ENCODE data around the gene LMCD1. TPM values are rescaled to one million over a fixed set of nuclear protein-coding genes. Genes with fewer than 3 reads are reported as not detected.

The LMCD1 gene
- total RNA-seq, 2 experiments from 2014 or later = 3.0 to 4.3 TPM

DNA sequence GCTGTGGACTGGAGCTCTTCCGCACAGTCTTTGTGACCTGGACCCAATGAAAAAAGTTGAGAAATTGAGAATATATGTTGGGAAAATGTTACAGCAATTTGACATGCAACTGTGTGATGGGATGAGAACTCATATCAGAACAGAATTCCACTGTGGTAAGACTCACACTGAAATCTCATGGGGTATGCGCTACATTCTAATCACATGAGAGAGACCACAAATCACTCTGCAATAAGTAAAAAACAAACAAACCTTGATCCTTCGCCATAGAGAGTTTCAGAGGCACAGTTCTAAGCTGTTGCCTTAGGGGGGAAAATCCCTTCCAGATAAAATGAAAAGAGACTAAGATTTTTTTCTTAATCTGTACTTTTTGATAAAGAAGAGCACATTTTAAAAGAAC lies 37.3 kb downstream of the LMCD1 start:
- H3K9me3 Mint-ChIP-seq = no peaks in the 10 kb centered on the region
- CTCF ChIA-PET = no interaction called here
- no peaks in the 10 kb centered on the region for H3K27me3 Mint-ChIP-seq
- H3K36me3 Mint-ChIP-seq (ENCODE audit: low read depth) = no peaks in the 10 kb centered on the region
- DNase-seq = no peak
- H3K4me3 Mint-ChIP-seq = no peak overlapping the region
- POLR2A ChIA-PET = no interaction called here
- no peaks in the 10 kb centered on the region for H3K4me1 Mint-ChIP-seq
- no peak overlapping the region for H3K27ac Mint-ChIP-seq

DNA sequence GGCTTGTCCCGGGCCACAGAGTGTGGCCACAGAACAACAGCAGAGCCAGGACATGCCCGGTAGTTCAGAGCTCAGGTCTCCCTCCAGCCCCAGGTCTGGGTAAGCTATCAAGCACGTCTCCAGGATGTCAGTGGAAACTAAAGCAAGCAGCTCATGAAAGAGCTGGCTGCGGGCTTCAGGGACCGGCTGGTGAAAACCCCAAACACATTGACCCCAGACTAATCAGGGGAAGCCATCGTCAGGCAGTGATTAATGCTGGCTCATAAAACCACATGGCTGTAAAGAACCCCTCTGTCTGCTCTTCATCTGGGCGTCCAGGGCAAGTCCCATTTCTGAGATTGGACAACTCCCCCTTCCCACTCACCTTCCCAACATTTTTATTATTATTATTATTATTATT lies 37.8 kb downstream of the LMCD1 start:
- H3K9me3 Mint-ChIP-seq = no peaks in the 10 kb centered on the region
- no peaks in the 10 kb centered on the region for H3K27me3 Mint-ChIP-seq
- ChIA-PET CTCF (no interaction called here), POLR2A (no interaction called here)
- H3K36me3 Mint-ChIP-seq (ENCODE audit: low read depth) = no peaks in the 10 kb centered on the region
- H3K4me1 Mint-ChIP-seq = no peaks in the 10 kb centered on the region
- H3K27ac Mint-ChIP-seq = no peak overlapping the region
- no peak for DNase-seq
- no peak overlapping the region for H3K4me3 Mint-ChIP-seq

DNA sequence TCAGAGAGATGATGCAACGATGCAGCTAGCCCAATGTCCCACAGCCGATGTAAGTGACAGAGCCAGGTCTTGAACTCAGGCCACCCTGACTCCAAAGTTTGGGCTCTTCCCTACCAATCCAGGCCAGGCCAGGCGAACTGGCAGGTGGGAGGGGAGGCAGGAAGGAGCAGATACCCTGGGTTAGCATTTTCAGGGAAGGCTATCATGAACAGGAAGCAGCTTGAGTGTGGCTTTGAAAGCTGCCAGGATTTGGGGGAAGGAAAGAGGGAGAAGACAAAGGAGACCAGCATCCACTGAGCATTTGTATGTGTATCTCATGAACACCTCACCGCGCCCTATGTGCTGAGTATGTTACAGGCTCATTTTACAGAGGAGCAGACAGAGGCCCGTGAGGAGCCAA lies 38.8 kb downstream of the LMCD1 start:
- no peak for DNase-seq
- ChIA-PET CTCF (no interaction called here), POLR2A (no interaction called here)
- Mint-ChIP-seq H3K36me3 (ENCODE audit: low read depth) (no peaks in the 10 kb centered on the region), H3K4me3 (no peak overlapping the region), H3K27ac (no peak overlapping the region), H3K27me3 (no peaks in the 10 kb centered on the region), H3K4me1 (no peaks in the 10 kb centered on the region), H3K9me3 (no peaks in the 10 kb centered on the region)

DNA sequence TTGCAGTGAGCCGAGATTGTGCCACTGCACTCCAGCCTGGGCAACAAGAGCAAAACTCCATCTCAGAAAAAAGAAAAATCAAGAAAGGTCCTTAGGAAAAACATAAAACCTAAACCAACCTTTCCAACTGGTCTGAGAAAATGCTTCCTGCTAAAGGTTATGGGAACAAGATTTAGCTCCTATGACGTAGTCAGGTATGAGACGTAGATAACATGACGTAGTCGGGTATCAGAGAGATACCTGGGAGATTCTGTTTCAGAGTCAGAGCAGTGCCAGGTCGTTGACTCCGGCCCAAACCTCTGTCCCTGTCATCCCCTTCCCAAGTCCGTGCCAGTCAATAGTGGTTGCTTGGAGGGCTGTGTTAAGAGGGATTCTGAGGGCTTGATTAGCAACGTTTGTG lies 39.9 kb downstream of the LMCD1 start:
- no peak for DNase-seq
- ChIA-PET POLR2A (no interaction called here), CTCF (no interaction called here)
- no peaks in the 10 kb centered on the region for H3K9me3 Mint-ChIP-seq
- H3K27me3 Mint-ChIP-seq = no peaks in the 10 kb centered on the region
- H3K27ac Mint-ChIP-seq = no peak overlapping the region
- no peak overlapping the region for H3K4me3 Mint-ChIP-seq
- H3K4me1 Mint-ChIP-seq = no peaks in the 10 kb centered on the region
- no peaks in the 10 kb centered on the region for H3K36me3 Mint-ChIP-seq (ENCODE audit: low read depth)

GRCh38 chr3:8542190-8543135 lies 40.8 kb downstream of the LMCD1 start:
- Mint-ChIP-seq H3K4me3 (no peak overlapping the region), H3K36me3 (ENCODE audit: low read depth) (no peaks in the 10 kb centered on the region), H3K4me1 (no peaks in the 10 kb centered on the region), H3K9me3 (no peaks in the 10 kb centered on the region), H3K27me3 (no peaks in the 10 kb centered on the region), H3K27ac (no peak overlapping the region)
- no peak for DNase-seq
- CTCF ChIA-PET = no interaction called here
- POLR2A ChIA-PET = no interaction called here

- no peak overlapping the region for H3K4me3 Mint-ChIP-seq
- no peak overlapping the region for H3K27ac Mint-ChIP-seq
- no peaks in the 10 kb centered on the region for H3K36me3 Mint-ChIP-seq (ENCODE audit: low read depth)
- no peaks in the 10 kb centered on the region for H3K4me1 Mint-ChIP-seq
- H3K27me3 Mint-ChIP-seq = no peaks in the 10 kb centered on the region
- ChIA-PET CTCF (no interaction called here), POLR2A (no interaction called here)
- DNase-seq = no peak
- no peaks in the 10 kb centered on the region for H3K9me3 Mint-ChIP-seq
These were observed 45.0 kb downstream of the LMCD1 start for GRCh38 chr3:8546609-8547008.

DNA sequence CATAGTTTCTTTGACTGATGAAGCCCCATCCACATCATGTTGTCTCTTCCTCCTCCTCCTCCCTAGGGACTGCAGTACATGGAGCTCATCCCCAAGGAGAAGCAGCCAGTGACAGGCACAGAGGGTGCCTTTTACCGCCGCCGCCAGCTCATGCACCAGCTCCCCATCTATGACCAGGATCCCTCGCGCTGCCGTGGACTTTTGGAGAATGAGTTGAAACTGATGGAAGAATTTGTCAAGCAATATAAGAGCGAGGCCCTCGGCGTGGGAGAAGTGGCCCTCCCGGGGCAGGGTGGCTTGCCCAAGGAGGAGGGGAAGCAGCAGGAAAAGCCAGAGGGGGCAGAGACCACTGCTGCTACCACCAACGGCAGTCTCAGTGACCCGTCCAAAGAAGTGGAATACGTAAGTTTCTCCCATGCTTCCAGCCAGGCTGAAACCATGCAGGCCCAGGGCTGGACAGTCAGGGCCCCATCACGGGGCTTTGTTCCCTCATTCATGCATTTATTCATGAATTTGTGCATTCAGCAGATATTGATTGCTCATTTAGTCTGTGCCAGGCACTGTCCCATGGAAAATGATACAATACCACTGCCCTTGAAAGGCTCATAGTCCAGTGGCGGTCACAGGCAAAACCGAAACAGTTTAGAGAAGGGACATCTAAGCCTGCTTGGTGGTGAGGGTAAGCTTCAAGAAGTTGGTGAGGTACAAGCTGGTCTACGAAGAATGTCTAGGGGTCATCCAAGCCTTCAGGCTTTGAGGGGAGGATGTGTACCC lies 47.1 kb downstream of the LMCD1 start:
- DNase-seq = no peak
- no peaks in the 10 kb centered on the region for H3K4me1 Mint-ChIP-seq

GRCh38 chr3:8549354-8549753 lies 47.7 kb downstream of the LMCD1 start:
- Mint-ChIP-seq H3K27me3 (no peaks in the 10 kb centered on the region), H3K27ac (no peak overlapping the region), H3K9me3 (no peaks in the 10 kb centered on the region), H3K36me3 (ENCODE audit: low read depth) (no peaks in the 10 kb centered on the region), H3K4me3 (no peak overlapping the region), H3K4me1 (no peaks in the 10 kb centered on the region)
- POLR2A ChIA-PET = no interaction called here
- CTCF ChIA-PET = no interaction called here
- no peak for DNase-seq

More for the DNA sequence above, 47.1 kb downstream of the LMCD1 start:
- ChIA-PET CTCF (no interaction called here), POLR2A (no interaction called here)
- Mint-ChIP-seq H3K27ac (no peak overlapping the region), H3K27me3 (no peaks in the 10 kb centered on the region), H3K4me3 (no peak overlapping the region), H3K9me3 (no peaks in the 10 kb centered on the region), H3K36me3 (ENCODE audit: low read depth) (no peaks in the 10 kb centered on the region)

- Mint-ChIP-seq H3K9me3 (no peaks in the 10 kb centered on the region), H3K4me1 (no peaks in the 10 kb centered on the region), H3K4me3 (no peak overlapping the region), H3K27me3 (no peaks in the 10 kb centered on the region), H3K27ac (no peak overlapping the region), H3K36me3 (ENCODE audit: low read depth) (no peaks in the 10 kb centered on the region)
- ChIA-PET CTCF (no interaction called here), POLR2A (no interaction called here)
- no peak for DNase-seq
These were observed 49.0 kb downstream of the LMCD1 start for GRCh38 chr3:8550611-8551010.

- Mint-ChIP-seq H3K4me1 (no peaks in the 10 kb centered on the region), H3K36me3 (ENCODE audit: low read depth) (no peaks in the 10 kb centered on the region), H3K27me3 (no peaks in the 10 kb centered on the region), H3K4me3 (no peak overlapping the region), H3K9me3 (no peaks in the 10 kb centered on the region), H3K27ac (no peak overlapping the region)
- ChIA-PET CTCF (no interaction called here), POLR2A (no interaction called here)
- DNase-seq = no peak
These were observed 50.7 kb downstream of the LMCD1 start for GRCh38 chr3:8552223-8552762.

DNA sequence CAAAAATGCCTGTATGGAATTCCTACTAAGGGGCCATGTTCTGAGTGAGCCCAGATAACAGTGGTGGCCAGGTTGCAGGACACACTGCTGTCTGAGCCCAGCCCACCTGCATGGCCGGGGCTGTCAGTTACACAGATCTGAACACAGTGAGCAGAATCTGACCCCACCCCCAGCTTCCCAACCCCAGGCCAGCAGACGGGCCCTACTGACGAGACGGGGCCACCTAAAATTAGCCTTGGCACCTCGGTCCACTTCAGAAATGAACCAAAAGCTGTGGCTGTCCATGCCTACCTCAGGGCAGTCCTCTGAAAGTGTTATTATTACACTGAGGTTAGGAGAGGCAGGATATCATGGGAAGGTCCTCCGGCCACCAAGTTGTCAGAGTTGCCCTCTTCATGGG lies 51.8 kb downstream of the LMCD1 start:
- POLR2A ChIA-PET = no interaction called here
- Mint-ChIP-seq H3K9me3 (no peaks in the 10 kb centered on the region), H3K27ac (no peak overlapping the region), H3K27me3 (no peaks in the 10 kb centered on the region), H3K36me3 (ENCODE audit: low read depth) (no peaks in the 10 kb centered on the region), H3K4me3 (no peak overlapping the region), H3K4me1 (no peaks in the 10 kb centered on the region)
- CTCF ChIA-PET = no interaction called here
- DNase-seq = no peak

DNA sequence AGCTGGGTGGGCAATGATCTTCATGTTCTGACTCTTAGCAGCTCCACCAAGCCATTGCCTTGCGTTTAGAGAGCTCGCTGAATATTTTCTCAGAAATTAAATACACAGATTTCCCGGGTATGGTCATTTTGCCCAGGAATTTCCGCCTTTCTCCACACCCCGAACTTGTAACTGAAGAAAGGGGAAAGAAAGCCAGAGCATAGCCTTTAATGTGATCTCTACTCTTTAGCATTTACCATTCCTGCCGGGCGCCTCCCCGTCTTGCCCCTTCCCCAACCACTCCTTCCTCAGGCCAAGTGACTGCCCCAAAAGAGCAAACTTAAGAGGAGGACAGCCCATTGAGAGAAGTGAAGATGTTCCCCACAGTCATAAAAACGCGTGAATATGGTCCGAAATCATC lies 53.1 kb downstream of the LMCD1 start:
- H3K27me3 Mint-ChIP-seq = no peaks in the 10 kb centered on the region
- H3K4me1 Mint-ChIP-seq = no peaks in the 10 kb centered on the region
- ChIA-PET POLR2A (no interaction called here), CTCF (no interaction called here)
- no peak overlapping the region for H3K27ac Mint-ChIP-seq
- no peaks in the 10 kb centered on the region for H3K36me3 Mint-ChIP-seq (ENCODE audit: low read depth)
- no peaks in the 10 kb centered on the region for H3K9me3 Mint-ChIP-seq
- DNase-seq = no peak
- H3K4me3 Mint-ChIP-seq = no peak overlapping the region

- H3K36me3 Mint-ChIP-seq (ENCODE audit: low read depth) = no peaks in the 10 kb centered on the region
- POLR2A ChIA-PET = no interaction called here
- H3K27ac Mint-ChIP-seq = no peak overlapping the region
- CTCF ChIA-PET = no interaction called here
- DNase-seq = no peak
- H3K4me1 Mint-ChIP-seq = no peaks in the 10 kb centered on the region
- H3K27me3 Mint-ChIP-seq = no peaks in the 10 kb centered on the region
- no peaks in the 10 kb centered on the region for H3K9me3 Mint-ChIP-seq
- H3K4me3 Mint-ChIP-seq = no peak overlapping the region
These were observed 53.6 kb downstream of the LMCD1 start for GRCh38 chr3:8555113-8555661.
